T-cell (primary cell): ENCODE measurements around the gene STAT5B. TPM values are rescaled to one million over a fixed set of nuclear protein-coding genes. Genes with fewer than 3 reads are reported as not detected.

ENCODE experiments used
- ATAC-seq, 4 experiments: fragments of 200-7000 bp in 3 of 4; fragments of 150-1000 bp in 1 of 4; cut with Tn5 transposase; replicated peaks in 1 of 4; 1 replicate in 3 of 4; 2 replicates in 1 of 4; pipeline ENCODE4 v1.10.0; 2021; ENCODE audit warnings: moderate library complexity in 3 of 4, mild to moderate bottlenecking in 2 of 4, moderate number of reproducible peaks in 1 of 4
- CTCF ChIA-PET, 2 donors: fragments of 300-600 bp; sonication (Branson Sonifier 250); formaldehyde crosslinking; loops; one replicate each; lab custom pipeline; 2022; ENCODE audit warnings: antibody characterized with exemption in 2 of 2; lab: Charles Lee
- POLR2A ChIA-PET, 2 donors: fragments of 300-600 bp; sonication (Branson Sonifier 250); formaldehyde crosslinking; loops; one replicate each; lab custom pipeline; 2022; ENCODE audit warnings: antibody characterized with exemption in 2 of 2; lab: Charles Lee
- DNase-seq, 35 experiments: peaks; one replicate each; pipeline versions ENCODE4 v3.0.0 to v3.0.0-alpha.2; 2013 to 2023
- H3K27ac ChIP-seq: one replicate; pipeline ENCODE4 v1.5.1; 2013; ENCODE audit warnings: low read length
- H3K27me3 ChIP-seq, 2 experiments: replicated peaks in 1 of 2; 1 replicate in 1 of 2; 2 replicates in 1 of 2; pipeline versions ENCODE4 v1.6.1 to v1.7.0; 2013; ENCODE audit warnings: low read length in 1 of 2, mixed read lengths in 1 of 2; ENCODE audit not compliant: control insufficient read depth in 2 of 2, insufficient read depth in 2 of 2; ENCODE audit errors: extremely low read depth in 1 of 2
- H3K36me3 ChIP-seq, 2 donors: 1 replicate in 1 of 2; 2 replicates in 1 of 2; pipeline versions ENCODE4 v1.6.1 to v1.7.0; 2013; ENCODE audit warnings: low read length in 1 of 2; ENCODE audit not compliant: control insufficient read depth in 2 of 2, insufficient read depth in 1 of 2; ENCODE audit errors: extremely low read depth in 1 of 2
- H3K4me1 ChIP-seq, 2 experiments: 1 replicate in 1 of 2; 2 replicates in 1 of 2; pipeline versions ENCODE4 v1.6.1 to v1.7.0; 2013; ENCODE audit warnings: low read length in 2 of 2, mixed read lengths in 1 of 2; ENCODE audit not compliant: insufficient read depth in 2 of 2, control insufficient read depth in 1 of 2; ENCODE audit errors: extremely low read depth in 1 of 2
- H3K4me3 ChIP-seq, 2 donors: 1 replicate in 1 of 2; 2 replicates in 1 of 2; pipeline versions ENCODE4 v1.5.1 to v1.7.0; 2013; ENCODE audit warnings: mild to moderate bottlenecking in 2 of 2, low read length in 1 of 2, moderate library complexity in 1 of 2; ENCODE audit not compliant: control insufficient read depth in 1 of 2; ENCODE audit errors: extremely low read depth in 1 of 2
- H3K9me3 ChIP-seq: 2 replicates; pipeline ENCODE4 v1.7.0; 2013
- H3K27ac Mint-ChIP-seq, 2 donors: one replicate each; pipeline ENCODE4 v1.8.0; 2020 to 2021; ENCODE audit warnings: mild to moderate bottlenecking in 2 of 2, mixed read lengths in 2 of 2
- H3K27me3 Mint-ChIP-seq, 2 donors: one replicate each; pipeline ENCODE4 v1.8.0; 2021 to 2022; ENCODE audit warnings: mixed read lengths in 2 of 2
- H3K36me3 Mint-ChIP-seq: one replicate; pipeline ENCODE4 v1.8.0; 2021; ENCODE audit warnings: mixed read lengths
- H3K4me1 Mint-ChIP-seq, 3 donors: one replicate each; pipeline ENCODE4 v1.8.0; 2020 to 2022; ENCODE audit warnings: mixed read lengths in 3 of 3, mild to moderate bottlenecking in 1 of 3
- H3K4me3 Mint-ChIP-seq, 3 donors: one replicate each; pipeline ENCODE4 v1.8.0; 2020 to 2022; ENCODE audit warnings: mild to moderate bottlenecking in 3 of 3, mixed read lengths in 3 of 3, moderate library complexity in 3 of 3
- H3K9me3 Mint-ChIP-seq, 3 donors: one replicate each; pipeline ENCODE4 v1.8.0; 2020 to 2022; ENCODE audit warnings: mixed read lengths in 3 of 3
- WGBS: methylation state at CpG from one replicate; pipeline ENCODE4 v1.1.5; 2013; ENCODE audit warnings: missing lambda C conversion rate; ENCODE audit not compliant: insufficient coverage; 5-methylcytosine and 5-hydroxymethylcytosine counted together
- total RNA-seq, 35 experiments: library from RNA in 6 of 35; stranded (reverse) in 6 of 35; fragments of 120-200 nt in 1 of 35; gene quantifications; one replicate each; pipeline versions ENCODE4 v1.2.1 to v1.2.4 and lab custom pipeline; 2013 to 2026

The STAT5B gene
- total RNA-seq, 5 donors from 2014 or later (not counting 1 experiment from before 2014, with no cell fraction given) = 178 to 205 (median 186) TPM

- Mint-ChIP-seq H3K36me3 (no peaks in the 10 kb centered on the region), H3K9me3 (no peaks in the 10 kb centered on the region), H3K27ac (no peak overlapping the region), H3K4me1 (peaks cover 0 to 12% (median 0%) of the 10 kb centered on the region in 3 donors), H3K4me3 (no peak overlapping the region), H3K27me3 (no peaks in the 10 kb centered on the region)
- DNase-seq = no peak
- 96% methylated on average over 24 of the region's 29 CpGs for WGBS
- ChIA-PET CTCF (no interaction called here), POLR2A (no interaction called here)
- H3K27me3 ChIP-seq = peaks cover 0 to 3% of the 10 kb centered on the region in 2 experiments
- no peaks in the 10 kb centered on the region for H3K9me3 ChIP-seq
- no peaks in the 10 kb centered on the region for H3K36me3 ChIP-seq
- no peak overlapping the region for H3K27ac ChIP-seq
- no peak for ATAC-seq
- no peaks in the 10 kb centered on the region for H3K4me1 ChIP-seq
- no peak overlapping the region for H3K4me3 ChIP-seq
Observed at GRCh38 chr17:42169351-42169750, 106.8 kb downstream of the STAT5B start.

GRCh38 chr17:42167807-42168206 lies 108.4 kb downstream of the STAT5B start:
- H3K27ac Mint-ChIP-seq = no peak overlapping the region
- Histone ChIP-seq H3K4me1 (no peaks in the 10 kb centered on the region), H3K27ac (no peak overlapping the region), H3K4me3 (no peak overlapping the region), H3K27me3 (peaks cover 0 to 3% of the 10 kb centered on the region in 2 experiments), H3K36me3 (no peaks in the 10 kb centered on the region), H3K9me3 (no peaks in the 10 kb centered on the region)
- ChIA-PET CTCF (no interaction called here), POLR2A (no interaction called here)
- H3K4me3 Mint-ChIP-seq = no peak overlapping the region
- no peaks in the 10 kb centered on the region for H3K9me3 Mint-ChIP-seq
- DNase-seq (no peak), ATAC-seq (no peak)
- H3K27me3 Mint-ChIP-seq = no peaks in the 10 kb centered on the region
- no peaks in the 10 kb centered on the region for H3K36me3 Mint-ChIP-seq
- H3K4me1 Mint-ChIP-seq = peaks cover 0 to 17% (median 0%) of the 10 kb centered on the region in 3 donors
- 94% methylated on average over 7 of the region's 8 CpGs for WGBS

- H3K4me1 ChIP-seq = no peaks in the 10 kb centered on the region
- H3K27me3 Mint-ChIP-seq = no peaks in the 10 kb centered on the region
- ChIA-PET CTCF (no interaction called here), POLR2A (no interaction called here)
- peaks cover 0 to 13% (median 0%) of the 10 kb centered on the region in 3 donors for H3K4me1 Mint-ChIP-seq
- H3K27ac ChIP-seq = no peak overlapping the region
- 94% methylated on average over 17 of the region's 19 CpGs for WGBS
- peaks cover 0 to 3% of the 10 kb centered on the region in 2 experiments for H3K27me3 ChIP-seq
- H3K27ac Mint-ChIP-seq = no peak overlapping the region
- H3K36me3 ChIP-seq = no peaks in the 10 kb centered on the region
- DNase-seq (no peak), ATAC-seq (no peak)
- no peaks in the 10 kb centered on the region for H3K36me3 Mint-ChIP-seq
- no peak overlapping the region for H3K4me3 Mint-ChIP-seq
- H3K9me3 Mint-ChIP-seq = no peaks in the 10 kb centered on the region
- no peaks in the 10 kb centered on the region for H3K9me3 ChIP-seq
- no peak overlapping the region for H3K4me3 ChIP-seq
Observed at GRCh38 chr17:42166196-42166763, 109.9 kb downstream of the STAT5B start.

GRCh38 chr17:42165751-42166150 lies 110.4 kb downstream of the STAT5B start:
- Histone ChIP-seq H3K27me3 (peaks cover 0 to 3% of the 10 kb centered on the region in 2 experiments), H3K9me3 (no peaks in the 10 kb centered on the region), H3K27ac (no peak overlapping the region), H3K4me3 (no peak overlapping the region), H3K36me3 (no peaks in the 10 kb centered on the region), H3K4me1 (no peaks in the 10 kb centered on the region)
- CTCF ChIA-PET = no interaction called here
- 98% methylated on average over 6 of the region's 6 CpGs for WGBS
- H3K4me3 Mint-ChIP-seq = no peak overlapping the region
- DNase-seq (no peak), ATAC-seq (no peak)
- no peaks in the 10 kb centered on the region for H3K27me3 Mint-ChIP-seq
- no peaks in the 10 kb centered on the region for H3K9me3 Mint-ChIP-seq
- POLR2A ChIA-PET = no interaction called here
- no peak overlapping the region for H3K27ac Mint-ChIP-seq
- no peaks in the 10 kb centered on the region for H3K36me3 Mint-ChIP-seq
- H3K4me1 Mint-ChIP-seq = peaks cover 0 to 9% (median 0%) of the 10 kb centered on the region in 3 donors

- CTCF ChIA-PET = interaction anchor here in 1 of 2 donors (0.7 kb wide), 1 partner anchor 15 kb away, joined by 3 read pairs; no protein-coding TSS in a partner anchor
- Mint-ChIP-seq H3K9me3 (no peaks in the 10 kb centered on the region), H3K36me3 (no peaks in the 10 kb centered on the region), H3K4me3 (no peak overlapping the region), H3K27ac (no peak overlapping the region), H3K4me1 (peaks cover 0 to 5% (median 0%) of the 10 kb centered on the region in 3 donors), H3K27me3 (no peaks in the 10 kb centered on the region)
- Histone ChIP-seq H3K27ac (no peak overlapping the region), H3K9me3 (no peaks in the 10 kb centered on the region), H3K4me3 (no peak overlapping the region), H3K36me3 (no peaks in the 10 kb centered on the region), H3K4me1 (no peaks in the 10 kb centered on the region), H3K27me3 (no peaks in the 10 kb centered on the region)
- DNase-seq (no peak), ATAC-seq (no peak)
- 63% methylated on average over 7 of the region's 22 CpGs for WGBS
- POLR2A ChIA-PET = no interaction called here
Observed at GRCh38 chr17:42163696-42164407, 112.3 kb downstream of the STAT5B start.

GRCh38 chr17:42163113-42163512 lies 113.1 kb downstream of the STAT5B start:
- 59% methylated on average over 8 of the region's 8 CpGs for WGBS
- Mint-ChIP-seq H3K4me3 (no peak overlapping the region), H3K27ac (no peak overlapping the region), H3K4me1 (peaks cover 0 to 5% (median 0%) of the 10 kb centered on the region in 3 donors), H3K9me3 (no peaks in the 10 kb centered on the region), H3K27me3 (no peaks in the 10 kb centered on the region), H3K36me3 (no peaks in the 10 kb centered on the region)
- DNase-seq (peak in 6 of 35 experiments; percentile 15 to 38 (median 16)), ATAC-seq (peak in 1 of 4 experiments; percentile 9)
- Histone ChIP-seq H3K4me3 (no peak overlapping the region), H3K27ac (no peak overlapping the region), H3K36me3 (no peaks in the 10 kb centered on the region), H3K27me3 (no peaks in the 10 kb centered on the region), H3K9me3 (no peaks in the 10 kb centered on the region), H3K4me1 (no peaks in the 10 kb centered on the region)
- CTCF ChIA-PET = interaction anchor here in 1 of 2 donors (0.5 kb wide), 1 partner anchor 71 kb away, joined by 3 read pairs; no protein-coding TSS in a partner anchor
- POLR2A ChIA-PET = no interaction called here
